GM23338 (cell line): ENCODE measurements around the gene NIN. TPM values are rescaled to one million over a fixed set of nuclear protein-coding genes. Genes with fewer than 3 reads are reported as not detected.

Experiments used
- ATAC-seq: fragments of 200-7000 bp; cut with Tn5 transposase; 3 replicates; pipeline ENCODE4 v1.9.1; 2020
- DNase-seq: peaks from one replicate; pipeline ENCODE4 v3.0.0-alpha.2; 2015; ENCODE audit warnings: low spot score
- H2AFZ ChIP-seq: fragments of 200-600 bp; sonication (generic); 2 replicates; pipeline ENCODE4 v1.8.0; 2016; ENCODE audit warnings: antibody characterized with exemption, mild to moderate bottlenecking, moderate library complexity
- H3F3A ChIP-seq: fragments of 200-600 bp; sonication (generic); replicated peaks from 2 replicates; pipeline ENCODE4 v1.8.0; 2017; ENCODE audit warnings: antibody characterized with exemption, mixed run types, low read depth
- H3K27ac ChIP-seq: fragments of 200-600 bp; sonication (generic); 2 replicates; pipeline ENCODE4 v1.6.1; 2016; ENCODE audit warnings: low read depth
- H3K27me3 ChIP-seq: fragments of 200-600 bp; sonication (generic); 2 replicates; pipeline ENCODE4 v1.8.0; 2016; ENCODE audit warnings: mild to moderate bottlenecking, mixed run types, moderate library complexity; ENCODE audit not compliant: insufficient read depth
- H3K36me3 ChIP-seq: fragments of 200-600 bp; sonication (generic); 2 replicates; pipeline ENCODE4 v1.8.0; 2016; ENCODE audit warnings: mild to moderate bottlenecking; ENCODE audit not compliant: insufficient read depth
- H3K4me1 ChIP-seq: fragments of 200-600 bp; sonication (generic); 2 replicates; pipeline ENCODE4 v1.8.0; 2016; ENCODE audit warnings: mild to moderate bottlenecking, moderate library complexity; ENCODE audit not compliant: insufficient read depth
- H3K4me2 ChIP-seq: fragments of 200-600 bp; sonication (generic); 2 replicates; pipeline ENCODE4 v1.7.1; 2017; ENCODE audit warnings: mixed run types
- H3K4me3 ChIP-seq: fragments of 200-600 bp; sonication (generic); 2 replicates; pipeline ENCODE4 v1.6.1; 2016; ENCODE audit warnings: mixed run types
- H3K79me2 ChIP-seq: fragments of 200-600 bp; sonication (generic); replicated peaks from 2 replicates; pipeline ENCODE4 v1.8.0; 2017; ENCODE audit warnings: mild to moderate bottlenecking; ENCODE audit not compliant: insufficient read depth
- H3K9me2 ChIP-seq: fragments of 200-600 bp; sonication (generic); 2 replicates; pipeline ENCODE4 v1.8.0; 2017; ENCODE audit not compliant: insufficient read depth
- H4K20me1 ChIP-seq: fragments of 200-600 bp; sonication (generic); replicated peaks from 2 replicates; pipeline ENCODE4 v1.8.0; 2017; ENCODE audit warnings: mild to moderate bottlenecking; ENCODE audit not compliant: insufficient read depth
- H3K27ac Mint-ChIP-seq: 2 replicates; pipeline ENCODE4 v1.8.0; 2020; ENCODE audit warnings: inconsistent platforms, mild to moderate bottlenecking, moderate library complexity, mixed read lengths
- H3K27me3 Mint-ChIP-seq: 3 replicates; pipeline ENCODE4 v1.8.0; 2022; ENCODE audit warnings: low read depth, mild to moderate bottlenecking, moderate library complexity, mixed read lengths, inconsistent platforms; ENCODE audit not compliant: insufficient read depth, poor library complexity
- H3K36me3 Mint-ChIP-seq: 3 replicates; pipeline ENCODE4 v1.8.0; 2021; ENCODE audit warnings: low read depth, mild to moderate bottlenecking, inconsistent platforms, moderate library complexity, mixed read lengths
- H3K4me1 Mint-ChIP-seq: 3 replicates; pipeline ENCODE4 v1.8.0; 2020; ENCODE audit warnings: mild to moderate bottlenecking, inconsistent platforms, mixed read lengths
- H3K4me3 Mint-ChIP-seq: 3 replicates; pipeline ENCODE4 v1.8.0; 2021; ENCODE audit warnings: moderate library complexity, mild to moderate bottlenecking, inconsistent platforms, mixed read lengths
- H3K9me3 Mint-ChIP-seq: 3 replicates; pipeline ENCODE4 v1.8.0; 2020; ENCODE audit warnings: moderate library complexity, mild to moderate bottlenecking, inconsistent platforms, mixed read lengths
- CREB1 ChIP-seq: fragments of 250-450 bp; sonication (Bioruptor Pico); IDR thresholded peaks from 2 replicates; pipeline ENCODE4 v1.5.0; 2020; ENCODE audit warnings: low read depth, mild to moderate bottlenecking, moderate library complexity
- EZH2 ChIP-seq: fragments of 200-600 bp; sonication (generic); IDR thresholded peaks from one replicate; pipeline ENCODE4 v1.8.0; 2017; ENCODE audit warnings: antibody characterized with exemption, mild to moderate bottlenecking, low read depth; ENCODE audit not compliant: unreplicated experiment
- JUNB ChIP-seq: IDR thresholded peaks from one replicate; pipeline ENCODE4 v1.6.1; 2016; ENCODE audit warnings: antibody characterized with exemption; ENCODE audit not compliant: unreplicated experiment
- NANOG ChIP-seq: IDR thresholded peaks from 2 replicates; pipeline ENCODE4 v1.6.1; 2016; ENCODE audit warnings: antibody characterized with exemption, borderline replicate concordance
- POLR2AphosphoS5 ChIP-seq: IDR thresholded peaks from 2 replicates; pipeline ENCODE4 v1.6.1; 2016; ENCODE audit warnings: antibody characterized with exemption, low read depth
- STAT1 ChIP-seq: IDR thresholded peaks from one replicate; pipeline ENCODE4 v1.6.1; 2016; ENCODE audit warnings: antibody characterized with exemption; ENCODE audit not compliant: unreplicated experiment
- ZNF114 ChIP-seq: fragments of 250-450 bp; sonication (Bioruptor Pico); IDR thresholded peaks from 2 replicates; pipeline ENCODE4 v1.5.0; 2020; ENCODE audit warnings: mild to moderate bottlenecking, moderate library complexity
- ZNF331 ChIP-seq: fragments of 250-450 bp; sonication (Bioruptor Pico); IDR thresholded peaks from 2 replicates; pipeline ENCODE4 v1.5.0; 2020; ENCODE audit warnings: low read depth, mild to moderate bottlenecking, moderate library complexity
- polyA plus RNA-seq: library from polyadenylated mRNA; unstranded; fragments of >200 nt; fragmentation: Nextera tagmentation; extraction: Ambion mirVana; gene quantifications from 2 replicates; pipeline ENCODE4 v1.2.1, GENCODE V29; 2016
- total RNA-seq: library from RNA; depleted of rRNA; stranded (reverse); fragments of >200 nt; shearing (Covaris generic); gene quantifications from 2 replicates; pipeline ENCODE4 v1.2.3, GENCODE V29; 2014
- TF ChIP-seq, protein P1 (sequence below): fragments of 250-450 bp; sonication (Bioruptor Pico); IDR thresholded peaks from 2 replicates; pipeline ENCODE4 v1.5.0; 2020; ENCODE audit warnings: mild to moderate bottlenecking, moderate library complexity
- TF ChIP-seq, protein P2 (sequence below), 2 experiments: fragments of 200-600 bp in 1 of 2; sonication (generic) in 1 of 2; conservative IDR thresholded peaks; 2 replicates each; pipeline versions ENCODE4 v1.5.1 to v1.6.1; 2016 to 2017; ENCODE audit warnings: antibody characterized with exemption in 2 of 2, low read depth in 2 of 2, mild to moderate bottlenecking in 2 of 2, moderate library complexity in 1 of 2

Gene NIN
- total and polyA plus RNA-seq, 2 experiments from 2014 or later: 7.4 to 17.4 TPM

DNA sequence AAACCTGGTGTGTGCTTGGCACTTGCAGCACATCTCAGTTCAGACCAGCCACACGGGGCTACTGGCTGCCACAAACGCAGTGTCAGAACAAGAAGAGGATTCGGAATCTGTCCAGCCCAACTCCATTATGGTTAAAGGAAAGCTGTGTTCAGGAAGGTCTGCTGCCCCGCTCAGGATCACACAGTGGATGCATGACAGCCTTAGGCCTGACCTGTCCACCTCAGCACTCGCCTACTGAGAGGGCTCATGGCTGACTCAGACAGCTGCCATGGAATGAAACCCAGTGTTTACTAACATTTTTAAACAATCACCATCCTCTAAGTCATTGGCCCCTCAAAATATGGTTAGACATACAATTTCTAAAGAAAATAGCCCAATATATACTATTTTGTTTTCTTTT lies 5.6 kb upstream of the NIN start (continued):
- TF ChIP-seq POLR2AphosphoS5 (no peak), CREB1 (CRISPR knock-in tag) (no peak), EZH2 (no peak), NANOG (no peak), STAT1 (no peak)
- TF ChIP-seq, protein P1, sequence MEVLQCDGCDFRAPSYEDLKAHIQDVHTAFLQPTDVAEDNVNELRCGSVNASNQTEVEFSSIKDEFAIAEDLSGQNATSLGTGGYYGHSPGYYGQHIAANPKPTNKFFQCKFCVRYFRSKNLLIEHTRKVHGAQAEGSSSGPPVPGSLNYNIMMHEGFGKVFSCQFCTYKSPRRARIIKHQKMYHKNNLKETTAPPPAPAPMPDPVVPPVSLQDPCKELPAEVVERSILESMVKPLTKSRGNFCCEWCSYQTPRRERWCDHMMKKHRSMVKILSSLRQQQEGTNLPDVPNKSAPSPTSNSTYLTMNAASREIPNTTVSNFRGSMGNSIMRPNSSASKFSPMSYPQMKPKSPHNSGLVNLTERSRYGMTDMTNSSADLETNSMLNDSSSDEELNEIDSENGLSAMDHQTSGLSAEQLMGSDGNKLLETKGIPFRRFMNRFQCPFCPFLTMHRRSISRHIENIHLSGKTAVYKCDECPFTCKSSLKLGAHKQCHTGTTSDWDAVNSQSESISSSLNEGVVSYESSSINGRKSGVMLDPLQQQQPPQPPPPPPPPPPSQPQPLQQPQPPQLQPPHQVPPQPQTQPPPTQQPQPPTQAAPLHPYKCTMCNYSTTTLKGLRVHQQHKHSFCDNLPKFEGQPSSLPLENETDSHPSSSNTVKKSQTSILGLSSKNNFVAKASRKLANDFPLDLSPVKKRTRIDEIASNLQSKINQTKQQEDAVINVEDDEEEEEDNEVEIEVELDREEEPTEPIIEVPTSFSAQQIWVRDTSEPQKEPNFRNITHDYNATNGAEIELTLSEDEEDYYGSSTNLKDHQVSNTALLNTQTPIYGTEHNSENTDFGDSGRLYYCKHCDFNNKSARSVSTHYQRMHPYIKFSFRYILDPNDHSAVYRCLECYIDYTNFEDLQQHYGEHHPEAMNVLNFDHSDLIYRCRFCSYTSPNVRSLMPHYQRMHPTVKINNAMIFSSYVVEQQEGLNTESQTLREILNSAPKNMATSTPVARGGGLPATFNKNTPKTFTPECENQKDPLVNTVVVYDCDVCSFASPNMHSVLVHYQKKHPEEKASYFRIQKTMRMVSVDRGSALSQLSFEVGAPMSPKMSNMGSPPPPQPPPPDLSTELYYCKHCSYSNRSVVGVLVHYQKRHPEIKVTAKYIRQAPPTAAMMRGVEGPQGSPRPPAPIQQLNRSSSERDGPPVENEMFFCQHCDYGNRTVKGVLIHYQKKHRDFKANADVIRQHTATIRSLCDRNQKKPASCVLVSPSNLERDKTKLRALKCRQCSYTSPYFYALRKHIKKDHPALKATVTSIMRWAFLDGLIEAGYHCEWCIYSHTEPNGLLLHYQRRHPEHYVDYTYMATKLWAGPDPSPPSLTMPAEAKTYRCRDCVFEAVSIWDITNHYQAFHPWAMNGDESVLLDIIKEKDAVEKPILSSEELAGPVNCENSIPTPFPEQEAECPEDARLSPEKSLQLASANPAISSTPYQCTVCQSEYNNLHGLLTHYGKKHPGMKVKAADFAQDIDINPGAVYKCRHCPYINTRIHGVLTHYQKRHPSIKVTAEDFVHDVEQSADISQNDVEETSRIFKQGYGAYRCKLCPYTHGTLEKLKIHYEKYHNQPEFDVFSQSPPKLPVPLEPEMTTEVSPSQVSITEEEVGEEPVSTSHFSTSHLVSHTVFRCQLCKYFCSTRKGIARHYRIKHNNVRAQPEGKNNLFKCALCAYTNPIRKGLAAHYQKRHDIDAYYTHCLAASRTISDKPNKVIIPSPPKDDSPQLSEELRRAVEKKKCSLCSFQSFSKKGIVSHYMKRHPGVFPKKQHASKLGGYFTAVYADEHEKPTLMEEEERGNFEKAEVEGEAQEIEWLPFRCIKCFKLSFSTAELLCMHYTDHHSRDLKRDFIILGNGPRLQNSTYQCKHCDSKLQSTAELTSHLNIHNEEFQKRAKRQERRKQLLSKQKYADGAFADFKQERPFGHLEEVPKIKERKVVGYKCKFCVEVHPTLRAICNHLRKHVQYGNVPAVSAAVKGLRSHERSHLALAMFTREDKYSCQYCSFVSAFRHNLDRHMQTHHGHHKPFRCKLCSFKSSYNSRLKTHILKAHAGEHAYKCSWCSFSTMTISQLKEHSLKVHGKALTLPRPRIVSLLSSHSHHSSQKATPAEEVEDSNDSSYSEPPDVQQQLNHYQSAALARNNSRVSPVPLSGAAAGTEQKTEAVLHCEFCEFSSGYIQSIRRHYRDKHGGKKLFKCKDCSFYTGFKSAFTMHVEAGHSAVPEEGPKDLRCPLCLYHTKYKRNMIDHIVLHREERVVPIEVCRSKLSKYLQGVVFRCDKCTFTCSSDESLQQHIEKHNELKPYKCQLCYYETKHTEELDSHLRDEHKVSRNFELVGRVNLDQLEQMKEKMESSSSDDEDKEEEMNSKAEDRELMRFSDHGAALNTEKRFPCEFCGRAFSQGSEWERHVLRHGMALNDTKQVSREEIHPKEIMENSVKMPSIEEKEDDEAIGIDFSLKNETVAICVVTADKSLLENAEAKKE (CRISPR knock-in tag): no peak

DNA sequence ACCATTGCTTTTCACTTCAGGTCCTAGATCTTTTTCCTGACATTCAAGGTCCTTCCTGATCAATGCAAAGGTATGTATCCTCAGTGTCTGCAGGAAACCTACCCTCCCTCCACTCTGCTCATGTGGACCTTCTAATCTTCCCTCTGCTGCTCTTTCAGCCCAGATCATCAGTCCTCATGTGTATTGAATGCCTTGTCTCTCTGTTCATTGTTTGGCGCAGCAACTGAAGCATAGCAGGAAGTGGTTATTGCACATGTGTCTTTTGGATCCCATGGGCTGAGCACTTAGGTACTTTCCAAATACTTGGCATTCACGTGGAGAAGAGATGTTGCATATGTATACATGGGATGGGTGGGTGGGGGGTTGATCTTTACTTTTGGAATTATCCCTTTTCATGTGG lies 4.3 kb upstream of the NIN start:
- ATAC-seq (no peak), DNase-seq (no peak)
- no peak overlapping the region for H2AFZ ChIP-seq
- Mint-ChIP-seq H3K27me3 (peaks cover 28% of the 10 kb centered on the region), H3K4me3 (no peak overlapping the region), H3K4me1 (peaks cover 14% of the 10 kb centered on the region), H3K9me3 (no peaks in the 10 kb centered on the region), H3K36me3 (no peaks in the 10 kb centered on the region), H3K27ac (no peak overlapping the region)
- H3K27ac ChIP-seq: no peak overlapping the region
- H3K4me2 ChIP-seq: no peak overlapping the region
- H3K4me3 ChIP-seq: no peak overlapping the region
- no peaks in the 10 kb centered on the region for H3K36me3 ChIP-seq
- no peaks in the 10 kb centered on the region; the same call in 1 of the 2 replicates for H3F3A ChIP-seq
- H3K27me3 ChIP-seq: peaks cover 47% of the 10 kb centered on the region
- H3K79me2 ChIP-seq: no peaks in the 10 kb centered on the region
- H3K4me1 ChIP-seq: peaks cover 9% of the 10 kb centered on the region
- no peaks in the 10 kb centered on the region for H3K9me2 ChIP-seq
- no peaks in the 10 kb centered on the region for H4K20me1 ChIP-seq
- TF ChIP-seq STAT1 (no peak), JUNB (no peak), ZNF114 (CRISPR knock-in tag) (no peak), NANOG (no peak), EZH2 (no peak), ZNF331 (CRISPR knock-in tag) (no peak)
- TF ChIP-seq, protein P2, sequence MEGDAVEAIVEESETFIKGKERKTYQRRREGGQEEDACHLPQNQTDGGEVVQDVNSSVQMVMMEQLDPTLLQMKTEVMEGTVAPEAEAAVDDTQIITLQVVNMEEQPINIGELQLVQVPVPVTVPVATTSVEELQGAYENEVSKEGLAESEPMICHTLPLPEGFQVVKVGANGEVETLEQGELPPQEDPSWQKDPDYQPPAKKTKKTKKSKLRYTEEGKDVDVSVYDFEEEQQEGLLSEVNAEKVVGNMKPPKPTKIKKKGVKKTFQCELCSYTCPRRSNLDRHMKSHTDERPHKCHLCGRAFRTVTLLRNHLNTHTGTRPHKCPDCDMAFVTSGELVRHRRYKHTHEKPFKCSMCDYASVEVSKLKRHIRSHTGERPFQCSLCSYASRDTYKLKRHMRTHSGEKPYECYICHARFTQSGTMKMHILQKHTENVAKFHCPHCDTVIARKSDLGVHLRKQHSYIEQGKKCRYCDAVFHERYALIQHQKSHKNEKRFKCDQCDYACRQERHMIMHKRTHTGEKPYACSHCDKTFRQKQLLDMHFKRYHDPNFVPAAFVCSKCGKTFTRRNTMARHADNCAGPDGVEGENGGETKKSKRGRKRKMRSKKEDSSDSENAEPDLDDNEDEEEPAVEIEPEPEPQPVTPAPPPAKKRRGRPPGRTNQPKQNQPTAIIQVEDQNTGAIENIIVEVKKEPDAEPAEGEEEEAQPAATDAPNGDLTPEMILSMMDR (conservative IDR thresholded peaks at IDR 0.05; ENCODE audit: low read depth in 2 of 2): no peak
